Umbilical cord (tissue), 2 donors: Measurements from ENCODE around the gene UCP3. TPM values are rescaled to one million over a fixed set of nuclear protein-coding genes. Genes with fewer than 3 reads are reported as not detected.

Experiments used
- DNase-seq: peaks from one replicate; pipeline ENCODE4 v3.0.0-alpha.2; 2015; ENCODE audit warnings: low spot score
- total RNA-seq: library from RNA; depleted of rRNA; stranded (reverse); fragments of >200 nt; gene quantifications from one replicate; pipeline ENCODE4 v1.2.3, GENCODE V29; 2014; ENCODE audit warnings: low replicate concordance; ENCODE audit not compliant: insufficient read depth

Gene UCP3
- total RNA-seq, 1 donor from 2014 or later: 0.24 TPM

- DNase-seq: no peak
Measured at GRCh38 chr11:73956876-73957653, 51.8 kb downstream of the UCP3 start.

GRCh38 chr11:73951797-73952196, 57.1 kb downstream of the UCP3 start:
- no peak for DNase-seq

- peak; percentile 31 for DNase-seq
Measured at GRCh38 chr11:73950869-73951710, 57.8 kb downstream of the UCP3 start, which contains the start of gene DNAJB13. DNAJB13 (plus strand) TSS chr11:73951026; CDS start chr11:73951070, 44 bp downstream.

Other genes with a start within 250 kb of the UCP3 start
- gene RAB6A, start 248.0 kb downstream of the UCP3 start, total RNA-seq: 73.4 TPM
- 22.1 TPM for gene MRPL48, start 221.2 kb downstream of the UCP3 start, total RNA-seq
- 35.6 TPM for gene COA4, start 132.2 kb downstream of the UCP3 start, total RNA-seq
- 12.5 TPM for gene PAAF1, start 132.1 kb downstream of the UCP3 start, total RNA-seq
- 3.6 TPM for gene DNAJB13, start 58.1 kb downstream of the UCP3 start, total RNA-seq
- gene UCP2, start 26.2 kb downstream of the UCP3 start, total RNA-seq: 3.1 TPM
- gene C2CD3, start 161.9 kb upstream of the UCP3 start, total RNA-seq: 19.7 TPM
- gene PPME1, start 162.2 kb upstream of the UCP3 start, total RNA-seq: 62.6 TPM